Subcutaneous adipose tissue (tissue), 4 donors: ENCODE measurements around the gene ZFAND6. TPM values are rescaled to one million over a fixed set of nuclear protein-coding genes. Genes with fewer than 3 reads are reported as not detected.

Experiments
- CTCF ChIP-seq: fragments of 450-650 bp; IDR thresholded peaks from one replicate; pipeline ENCODE4 v1.5.1; 2016; ENCODE audit warnings: low read depth, mild to moderate bottlenecking, control low read depth, antibody characterized with exemption, moderate library complexity
- total RNA-seq, 4 donors: library from RNA; depleted of rRNA; stranded (reverse); fragments of >200 nt; gene quantifications; one replicate each; pipeline ENCODE4 v1.1.0, GENCODE V29; 2016

The ZFAND6 gene
- total RNA-seq, 4 donors from 2014 or later, result 107 to 155 (median 140) TPM

GRCh38 chr15:80160570-80161156 lies 101.2 kb downstream of the ZFAND6 start:
- TF ChIP-seq CTCF, result no peak

- no peak for TF ChIP-seq CTCF
Measured at GRCh38 chr15:80161468-80162016, 102.1 kb downstream of the ZFAND6 start.

DNA sequence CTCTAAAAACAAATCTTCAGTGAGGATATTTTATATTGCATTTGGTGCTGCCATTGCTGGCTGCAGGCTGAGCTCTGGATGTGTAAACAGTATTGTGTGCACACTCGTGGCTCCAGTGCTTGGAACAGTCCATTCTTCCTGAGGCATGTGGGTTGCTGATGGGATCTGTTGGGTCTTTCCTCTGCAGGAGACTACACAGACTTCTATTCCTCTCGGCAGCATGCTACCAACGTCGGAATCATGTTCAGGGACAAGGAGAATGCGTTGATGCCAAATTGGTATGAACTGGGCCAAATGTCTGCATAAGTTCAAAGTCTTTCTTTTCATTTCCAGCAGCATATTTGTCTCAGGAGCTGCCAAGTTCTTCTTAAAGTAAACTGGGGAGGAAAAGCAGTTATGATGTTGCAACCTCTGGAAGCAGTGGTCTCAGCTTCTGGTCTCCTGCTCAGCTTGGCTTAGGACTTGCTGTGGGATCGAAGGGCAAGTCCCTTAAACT lies 102.6 kb downstream of the ZFAND6 start:
- no peak for TF ChIP-seq CTCF

GRCh38 chr15:80163217-80163616 lies 103.7 kb downstream of the ZFAND6 start:
- no peak for TF ChIP-seq CTCF

DNA sequence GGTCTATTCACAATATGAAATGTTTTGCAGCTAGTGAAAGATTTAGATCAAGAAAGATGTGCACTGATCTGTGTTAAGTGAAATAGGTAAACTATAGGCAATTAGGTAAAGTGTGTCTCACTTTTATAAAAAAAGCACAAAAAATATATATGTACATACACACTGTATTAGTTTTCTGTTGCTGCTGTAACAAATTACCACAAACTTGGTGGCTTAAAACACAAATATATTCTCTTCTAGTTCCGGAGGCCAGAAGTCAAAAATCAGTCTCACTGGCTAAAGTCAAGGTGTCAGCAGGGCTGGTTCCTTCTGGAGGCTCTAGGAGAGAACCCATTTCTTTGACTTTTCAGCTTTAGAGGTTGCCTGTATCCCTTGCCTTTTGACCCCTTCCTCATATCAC lies 104.4 kb downstream of the ZFAND6 start:
- no peak for TF ChIP-seq CTCF

DNA sequence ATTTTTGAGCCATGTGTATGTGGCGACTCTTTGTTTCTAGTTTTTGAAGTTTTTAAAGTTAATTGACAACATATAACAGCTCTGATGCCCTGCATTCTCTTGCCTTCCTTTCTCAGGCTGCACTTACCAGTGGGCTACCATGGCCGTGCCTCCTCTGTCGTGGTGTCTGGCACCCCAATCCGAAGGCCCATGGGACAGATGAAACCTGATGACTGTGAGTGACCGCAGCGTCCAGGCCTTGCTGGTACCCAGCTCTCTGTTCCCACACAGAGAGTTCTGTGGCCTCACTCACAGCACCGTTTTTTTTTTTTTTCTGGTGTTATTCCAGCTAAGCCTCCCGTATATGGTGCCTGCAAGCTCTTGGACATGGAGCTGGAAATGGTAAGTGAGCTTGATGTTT lies 108.5 kb downstream of the ZFAND6 start:
- TF ChIP-seq CTCF, result no peak

GRCh38 chr15:80168421-80168820 lies 108.9 kb downstream of the ZFAND6 start:
- TF ChIP-seq CTCF, result no peak
